GM19193 (cell line): ENCODE results near the gene TP53I11.

ENCODE experiments used
- POLR2A ChIP-seq: IDR thresholded peaks from 4 replicates; pipeline ENCODE4 v1.6.1; 2011; ENCODE audit not compliant: insufficient read depth, insufficient read length; ENCODE audit errors: extremely low read depth

TP53I11 gene

DNA sequence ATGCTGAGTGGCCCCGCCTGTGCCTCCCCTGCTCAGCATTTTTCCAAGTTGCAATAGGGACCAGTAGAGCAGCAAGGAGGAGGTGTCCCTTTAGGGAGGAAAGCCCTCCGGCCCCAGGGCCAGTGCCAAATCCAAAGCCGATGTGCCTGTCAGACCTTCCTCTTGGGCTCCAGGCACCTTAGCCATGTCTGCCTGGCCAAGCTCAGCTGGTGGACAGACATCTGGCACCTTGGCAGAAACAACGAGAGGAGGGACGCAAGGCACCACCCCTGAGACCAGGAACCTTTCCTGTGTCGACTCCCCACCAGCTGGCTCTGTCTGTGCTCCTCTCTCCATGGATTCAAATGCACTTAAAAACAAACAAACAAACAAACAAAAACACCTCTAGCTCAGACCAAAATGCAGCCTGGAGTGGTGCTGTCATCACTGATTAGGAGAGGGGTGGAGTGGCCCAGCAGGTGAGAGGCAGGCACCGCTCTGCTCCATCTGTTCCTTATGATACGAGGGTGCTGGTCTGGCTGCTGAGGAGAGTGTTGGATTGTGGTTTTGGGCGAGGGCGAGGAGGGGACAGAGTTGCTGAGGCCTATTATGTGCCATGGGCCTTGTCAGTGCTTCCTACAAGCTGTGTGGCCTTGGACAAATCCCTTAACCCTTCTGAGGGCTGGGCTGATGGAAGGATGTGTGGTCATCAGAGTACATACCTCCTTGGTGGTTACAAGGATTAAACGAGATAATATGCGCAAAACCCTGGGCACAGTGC, 46.2 kb downstream of the TP53I11 start:
- TF ChIP-seq POLR2A, result no peak

DNA sequence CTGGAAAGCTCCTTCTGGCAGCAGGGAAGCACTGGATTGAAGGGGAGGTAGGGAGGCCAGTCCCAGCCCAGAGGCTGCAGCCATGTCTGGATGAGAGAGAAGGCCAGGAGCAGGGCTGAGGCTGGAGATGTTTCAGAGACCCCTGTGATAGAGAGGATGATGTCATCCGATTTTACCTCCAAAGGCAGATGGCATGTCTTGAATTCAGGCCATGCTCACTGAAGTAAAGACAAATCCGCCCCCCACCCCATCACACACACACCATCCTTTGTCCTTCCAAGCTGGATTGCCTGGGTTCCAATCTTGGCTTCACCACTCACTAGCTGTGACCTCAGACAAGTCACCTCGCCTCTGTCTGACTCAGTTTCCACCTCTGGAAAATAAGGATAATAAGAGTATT, 47.2 kb downstream of the TP53I11 start:
- no peak for TF ChIP-seq POLR2A

DNA sequence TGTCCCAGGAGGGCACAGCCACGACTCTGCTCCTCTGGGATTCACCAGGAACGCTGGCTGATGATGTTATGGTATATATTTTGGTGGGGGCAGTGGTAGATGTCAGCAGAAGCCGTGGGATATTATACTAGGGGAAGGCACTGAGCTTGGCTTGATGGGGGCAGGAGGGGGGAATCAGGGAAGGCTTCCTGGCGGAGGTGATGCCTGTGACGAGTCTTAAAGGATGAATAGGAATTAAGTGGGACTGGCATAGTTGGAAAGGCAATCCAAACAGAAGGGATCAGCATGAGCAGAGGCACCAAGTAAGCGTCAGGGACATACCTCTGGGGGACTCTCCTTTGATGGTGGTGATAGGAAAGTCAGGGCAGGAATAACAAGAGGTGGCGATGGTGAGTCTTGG, 47.6 kb downstream of the TP53I11 start:
- no peak for TF ChIP-seq POLR2A

DNA sequence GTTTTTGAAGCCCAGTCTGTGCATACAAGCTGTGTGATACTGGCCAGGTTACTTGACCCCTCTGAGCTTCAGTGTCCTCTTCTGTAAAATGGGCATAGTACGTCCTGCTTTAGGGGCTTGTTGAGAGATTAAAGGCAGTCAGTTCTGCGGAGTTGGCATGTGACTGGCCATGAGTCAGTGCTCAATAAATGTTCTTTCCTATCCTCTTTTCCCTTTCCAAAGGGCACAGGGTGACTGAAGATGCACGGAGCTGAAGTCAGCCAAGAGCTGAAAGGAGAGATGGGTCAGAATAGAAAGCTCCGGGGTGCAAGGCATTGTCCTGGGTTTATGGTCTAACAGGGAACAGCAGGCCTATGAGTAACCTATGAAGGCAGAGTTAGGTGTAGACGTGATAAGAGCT, 48.9 kb downstream of the TP53I11 start:
- no peak for TF ChIP-seq POLR2A

DNA sequence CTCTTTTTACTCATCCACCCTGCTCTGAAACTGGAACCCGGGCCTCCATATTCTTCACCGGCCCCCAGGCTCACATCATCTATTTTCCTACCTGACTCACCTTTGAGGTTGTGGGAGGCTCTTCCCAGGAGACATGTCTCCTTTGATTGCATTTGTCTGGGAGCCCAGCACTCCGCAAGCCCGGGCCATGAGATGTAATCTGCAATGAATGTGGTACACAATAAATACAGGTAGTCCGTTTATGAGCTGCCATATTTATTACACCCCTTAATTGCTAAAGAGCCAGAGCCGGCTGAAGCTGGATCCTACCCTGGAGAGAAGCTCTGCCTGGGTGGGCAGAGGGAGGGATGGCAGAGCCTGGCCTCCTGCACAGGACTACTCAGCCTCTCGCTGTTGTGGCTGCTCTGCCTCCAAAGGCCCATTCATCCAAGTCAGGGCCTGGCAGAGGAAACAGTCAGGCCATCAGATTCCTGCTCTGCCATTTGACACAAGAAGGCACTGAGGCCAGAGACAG, 49.5 kb downstream of the TP53I11 start:
- no peak for TF ChIP-seq POLR2A

DNA sequence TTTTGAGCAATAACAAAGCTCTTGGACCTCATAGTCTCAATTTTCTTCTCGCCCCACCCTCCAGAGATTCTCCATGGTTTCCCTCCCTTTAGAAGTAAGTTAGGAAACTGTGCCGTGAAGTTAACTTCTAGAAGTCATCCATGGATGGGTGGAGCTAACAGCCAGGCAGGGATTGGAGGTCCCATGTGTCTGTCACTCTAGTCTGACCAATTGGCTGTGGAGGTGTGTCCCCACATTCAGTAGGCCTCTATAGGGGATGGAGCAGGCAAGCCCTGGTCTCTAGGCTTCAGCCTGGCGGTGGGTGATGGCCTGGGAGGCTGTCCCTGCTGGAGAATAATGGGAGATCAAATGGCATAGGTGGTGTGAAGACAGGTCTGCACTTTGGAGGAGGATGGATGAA, 50.7 kb downstream of the TP53I11 start:
- TF ChIP-seq POLR2A, result no peak

DNA sequence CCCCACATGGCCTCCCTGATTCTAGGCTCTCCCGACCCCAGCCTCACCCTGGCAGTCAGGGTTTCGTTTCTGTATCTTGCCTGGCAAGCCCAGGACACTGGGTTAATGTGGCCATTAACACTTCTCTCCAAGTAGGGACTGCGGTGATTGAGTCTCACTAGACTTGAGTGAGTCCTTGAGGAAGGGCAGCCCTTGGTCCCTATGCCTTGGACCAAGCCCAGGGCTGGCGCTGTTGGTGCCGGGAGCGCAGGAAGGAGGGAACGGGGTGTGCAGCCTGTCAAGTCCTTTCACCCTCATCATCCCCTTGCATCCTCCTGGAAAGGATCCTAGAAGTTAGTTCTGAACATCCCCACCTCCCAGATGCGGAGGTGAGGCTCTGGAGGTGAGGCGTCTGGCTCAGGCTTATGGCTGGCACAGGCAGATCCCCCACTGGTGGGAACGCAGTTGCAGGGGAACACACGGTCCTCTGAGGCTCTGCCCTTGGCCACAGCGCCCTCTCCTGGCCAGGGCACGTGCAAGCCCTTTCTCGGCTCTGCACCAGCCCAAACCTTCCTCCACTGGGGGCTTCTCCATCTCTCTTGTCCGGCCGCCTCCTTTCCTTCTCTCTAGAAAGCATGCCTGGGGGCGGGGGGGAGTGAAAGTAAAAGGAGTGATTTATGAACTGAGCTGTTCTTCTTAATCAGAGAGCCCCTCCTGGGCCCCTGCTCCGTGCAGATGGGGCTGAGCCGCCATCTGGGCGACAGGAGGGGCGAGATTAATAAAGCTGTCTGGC, 56.7 kb downstream of the TP53I11 start:
- TF ChIP-seq POLR2A, result no peak

DNA sequence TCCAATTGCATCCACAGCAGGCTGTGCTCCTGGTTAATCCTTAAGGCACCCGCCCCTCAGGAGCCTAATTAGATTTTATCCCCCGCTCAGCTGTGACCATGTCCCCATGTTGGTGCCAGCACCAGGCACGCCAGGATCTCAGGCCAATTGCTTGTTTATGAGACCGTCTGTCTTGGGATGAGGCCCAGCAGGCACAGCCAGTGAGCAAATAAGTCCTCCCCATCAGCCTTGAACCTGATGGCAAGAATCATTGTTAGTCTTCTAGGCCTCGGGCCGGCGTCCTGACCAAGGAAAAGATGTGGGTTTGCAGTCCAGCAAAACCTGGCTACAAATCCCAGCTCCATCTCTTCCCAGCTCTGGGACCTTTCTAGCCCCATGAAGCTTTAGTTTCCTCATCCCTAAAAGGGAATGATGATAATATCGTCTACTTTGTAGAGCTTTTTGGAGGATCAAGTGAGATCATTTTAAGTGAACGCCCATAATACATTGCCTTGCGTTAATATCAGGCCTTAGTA, 57.3 kb downstream of the TP53I11 start:
- TF ChIP-seq POLR2A, result no peak

DNA sequence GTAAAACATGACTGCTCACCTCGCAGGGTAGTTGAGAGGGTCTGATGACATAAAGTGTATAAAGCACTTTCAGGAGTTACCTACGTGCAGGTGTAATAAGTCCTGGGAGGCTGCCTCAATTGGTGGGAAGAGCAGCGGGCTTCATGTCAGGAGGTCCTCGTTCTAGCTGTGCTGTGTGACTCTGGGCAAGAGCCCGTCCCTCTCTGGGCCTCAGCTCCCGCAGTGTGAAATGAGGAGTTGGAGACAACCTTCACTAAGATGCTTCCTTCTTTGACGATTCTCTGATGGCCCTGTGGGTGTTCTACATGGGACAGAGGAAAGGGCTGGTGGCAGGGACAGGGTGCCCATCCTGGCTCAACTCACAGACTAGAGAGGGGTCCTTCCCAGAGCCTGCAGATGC, 57.8 kb downstream of the TP53I11 start:
- no peak for TF ChIP-seq POLR2A

DNA sequence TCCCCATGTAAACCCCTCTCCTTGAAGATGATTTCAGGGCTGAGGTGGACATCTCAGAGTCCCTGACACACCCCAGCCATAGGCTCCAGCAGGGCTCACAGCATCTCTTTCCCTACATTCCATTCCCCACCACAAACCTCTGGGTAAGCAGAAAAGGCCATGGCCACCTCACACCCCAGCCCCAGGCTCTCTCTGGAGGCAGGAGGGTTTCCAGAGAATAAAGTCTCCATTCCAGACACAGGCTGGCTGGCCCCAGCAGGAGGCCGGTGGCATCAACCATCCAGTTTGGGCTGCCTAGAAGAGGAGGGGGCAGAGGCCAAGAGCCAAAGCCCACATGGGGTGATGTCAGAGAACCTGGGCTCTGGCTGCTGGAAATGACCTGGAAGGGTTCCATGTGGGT, 61.4 kb downstream of the TP53I11 start:
- TF ChIP-seq POLR2A, result no peak

DNA sequence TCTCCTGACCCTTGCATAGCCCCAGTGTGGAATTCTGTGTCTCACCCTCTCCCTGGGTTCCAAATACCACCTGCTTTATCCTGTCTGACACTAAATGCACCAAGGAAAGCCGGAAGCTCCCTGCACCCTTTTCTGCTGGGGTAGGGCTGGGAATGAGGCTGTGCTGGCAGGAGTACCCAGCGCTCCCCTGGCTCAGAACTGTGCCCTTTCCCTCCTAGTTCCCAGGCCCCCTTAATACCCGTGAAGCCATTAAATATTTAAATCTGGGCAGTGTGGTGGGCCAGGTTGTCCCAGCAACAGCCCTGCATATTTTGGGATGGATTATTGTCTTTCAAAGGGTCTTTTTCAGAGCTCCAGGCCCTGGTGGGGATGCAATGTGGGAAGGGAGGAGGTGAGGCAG, 63.0 kb downstream of the TP53I11 start:
- TF ChIP-seq POLR2A, result no peak

DNA sequence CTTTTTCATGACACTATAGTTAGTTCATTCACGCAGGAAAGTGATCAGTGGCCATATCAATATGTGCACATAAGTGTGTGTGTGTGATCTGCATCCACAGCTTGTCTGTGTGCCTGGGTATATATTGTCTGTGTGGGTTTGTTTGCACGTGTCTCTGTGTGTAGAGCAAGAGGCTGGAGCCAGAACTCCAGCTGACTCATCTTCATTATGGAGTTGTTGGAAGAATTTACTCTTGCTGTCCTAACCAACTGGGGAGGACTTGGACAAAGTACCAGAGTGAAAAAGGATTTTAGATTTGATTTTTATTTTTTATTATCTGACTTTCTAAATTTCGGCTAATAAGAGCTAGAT, 63.9 kb downstream of the TP53I11 start:
- no peak for TF ChIP-seq POLR2A

DNA sequence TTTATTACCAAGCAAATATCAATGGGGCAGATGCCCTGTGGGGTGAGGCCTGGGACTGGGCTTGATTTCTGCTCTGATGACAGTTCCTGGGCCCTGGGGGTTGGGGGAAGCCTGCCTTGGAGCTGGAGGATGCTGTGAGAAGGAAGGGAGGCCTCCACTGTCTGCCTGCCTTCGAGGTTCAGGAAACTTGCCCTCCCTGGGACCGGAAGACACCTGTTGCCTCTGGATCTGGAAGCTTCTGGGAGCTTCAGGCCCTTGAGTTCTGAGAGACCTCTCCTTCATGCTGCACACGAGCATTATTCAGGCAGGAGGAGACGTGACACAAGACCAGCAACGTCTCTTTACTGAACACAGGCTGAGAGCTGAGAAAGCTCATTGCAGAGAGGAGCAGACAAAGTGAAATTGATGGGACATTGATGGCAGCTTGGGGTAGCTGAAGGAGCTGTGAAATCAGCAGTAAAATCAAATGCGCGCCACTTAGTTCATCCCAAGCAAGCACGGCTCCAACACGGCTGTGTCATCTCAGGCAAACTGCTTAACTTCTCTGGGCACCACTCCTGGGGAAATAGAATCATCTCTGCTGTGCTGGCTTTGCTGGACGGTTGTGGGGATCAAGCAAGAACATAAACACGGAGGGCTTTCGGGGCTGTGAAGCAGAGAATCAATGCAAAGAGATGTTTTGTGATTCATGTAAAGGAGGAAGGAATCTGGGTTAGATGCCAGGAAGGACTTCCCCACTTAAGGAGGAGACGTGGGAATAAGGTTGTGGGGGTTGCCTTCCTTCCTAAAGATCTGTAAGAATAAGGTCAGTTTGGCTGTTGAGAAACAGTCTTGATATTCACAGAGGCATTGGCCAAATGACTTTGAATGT, 64.5 kb downstream of the TP53I11 start:
- TF ChIP-seq POLR2A, result no peak

DNA sequence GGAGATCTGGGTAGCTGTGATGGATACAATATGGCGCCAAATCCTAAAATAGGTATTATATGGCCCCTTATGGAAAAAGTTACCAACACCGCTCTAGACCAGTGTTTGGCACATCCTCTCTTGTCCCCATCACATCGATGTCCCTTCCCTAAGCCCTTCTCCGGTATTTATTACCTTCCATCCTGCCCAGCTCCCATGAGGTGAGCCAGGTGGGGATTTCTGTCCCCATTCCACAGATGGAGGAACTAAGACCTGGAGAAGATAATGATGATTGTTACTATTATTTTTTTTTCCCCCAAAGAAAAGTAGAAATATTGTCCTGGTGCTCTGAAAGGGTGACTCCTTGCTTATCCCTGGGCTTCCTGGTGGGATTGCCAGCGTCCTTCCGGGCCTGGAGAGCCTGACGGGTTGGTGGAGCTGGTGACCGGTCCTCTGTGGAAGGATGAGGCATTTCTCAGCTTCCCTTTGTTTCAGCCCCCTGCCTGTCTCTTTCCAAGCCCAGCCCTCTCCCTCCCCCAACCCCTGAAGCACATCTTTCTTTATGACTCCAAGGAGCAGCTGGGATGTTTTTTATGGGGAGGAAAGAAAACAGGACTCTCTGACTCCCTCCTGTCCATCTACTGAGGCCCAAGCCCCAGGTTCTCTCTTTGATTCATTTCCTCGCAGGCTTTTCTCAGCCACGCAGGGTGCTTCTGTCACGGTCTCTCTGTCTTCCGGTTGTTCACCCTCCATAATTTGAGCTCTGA, 65.4 kb downstream of the TP53I11 start:
- TF ChIP-seq POLR2A, result no peak
